Measurements from ENCODE around the gene PTN.

- TF ChIP-seq TAF1 (IDR thresholded peaks at IDR 0.05; ENCODE audit: borderline replicate concordance, low read depth, low read length) (no peak), POLR2A (IDR thresholded peaks at IDR 0.05; ENCODE audit: low read depth, low read length) (no peak), POLR2AphosphoS5 (IDR thresholded peaks at IDR 0.05; ENCODE audit: low read depth, low read length) (no peak)
Observed at GRCh38 chr7:137337902-137338301, 5.6 kb downstream of the PTN start.

All from GM12892 (cell line).